HFFc6 (cell line): ENCODE results near the gene DLD. TPM values are rescaled to one million over a fixed set of nuclear protein-coding genes. Genes with fewer than 3 reads are reported as not detected.

Experiments used
- DNase-seq: peaks from one replicate; pipeline ENCODE4 v3.0.0-alpha.2; 2018
- H3K27ac Mint-ChIP-seq: 2 replicates; pipeline ENCODE4 v1.8.0; 2020; ENCODE audit warnings: mild to moderate bottlenecking, mixed read lengths
- H3K27me3 Mint-ChIP-seq: 2 replicates; pipeline ENCODE4 v1.8.0; 2021; ENCODE audit warnings: mild to moderate bottlenecking, moderate library complexity, mixed read lengths; ENCODE audit not compliant: insufficient read depth
- H3K36me3 Mint-ChIP-seq: 2 replicates; pipeline ENCODE4 v1.8.0; 2021; ENCODE audit warnings: low read depth, mixed read lengths
- H3K4me1 Mint-ChIP-seq: 2 replicates; pipeline ENCODE4 v1.8.0; 2020; ENCODE audit warnings: low read depth, mixed read lengths
- H3K4me3 Mint-ChIP-seq: 2 replicates; pipeline ENCODE4 v1.8.0; 2020; ENCODE audit warnings: mild to moderate bottlenecking, moderate library complexity, mixed read lengths
- H3K9me3 Mint-ChIP-seq: 2 replicates; pipeline ENCODE4 v1.8.0; 2020; ENCODE audit warnings: mild to moderate bottlenecking, mixed read lengths
- CTCF ChIP-seq: fragments of 200-600 bp; sonication (generic); IDR thresholded peaks from 2 replicates; pipeline ENCODE4 v1.5.0; 2021; ENCODE audit warnings: antibody characterized with exemption, mild to moderate bottlenecking
- total RNA-seq, 6 experiments: library from RNA; stranded (reverse); fragmentation: NEBNext Ultra II Directional; extraction: Animal tissue kit (Norgen Biotek cat#: 25700); gene quantifications; 2 replicates in 1 of 6; 3 replicates in 5 of 6; pipeline ENCODE4 v1.2.3, GENCODE V29; 2021

Gene DLD
- total RNA-seq, 6 experiments from 2014 or later: 76.8 to 87.4 (median 82.5) TPM

GRCh38 chr7:107957436-107957835 lies 66.5 kb downstream of the DLD start:
- DNase-seq: no peak
- no peak overlapping the region for H3K4me3 Mint-ChIP-seq
- H3K27me3 Mint-ChIP-seq: no peaks in the 10 kb centered on the region; the same call in 1 of the 2 replicates
- H3K27ac Mint-ChIP-seq: no peak overlapping the region
- no peaks in the 10 kb centered on the region for H3K9me3 Mint-ChIP-seq
- H3K36me3 Mint-ChIP-seq: peaks cover 70% of the 10 kb centered on the region
- H3K4me1 Mint-ChIP-seq: peaks cover 46% of the 10 kb centered on the region
- TF ChIP-seq CTCF: no peak

DNA sequence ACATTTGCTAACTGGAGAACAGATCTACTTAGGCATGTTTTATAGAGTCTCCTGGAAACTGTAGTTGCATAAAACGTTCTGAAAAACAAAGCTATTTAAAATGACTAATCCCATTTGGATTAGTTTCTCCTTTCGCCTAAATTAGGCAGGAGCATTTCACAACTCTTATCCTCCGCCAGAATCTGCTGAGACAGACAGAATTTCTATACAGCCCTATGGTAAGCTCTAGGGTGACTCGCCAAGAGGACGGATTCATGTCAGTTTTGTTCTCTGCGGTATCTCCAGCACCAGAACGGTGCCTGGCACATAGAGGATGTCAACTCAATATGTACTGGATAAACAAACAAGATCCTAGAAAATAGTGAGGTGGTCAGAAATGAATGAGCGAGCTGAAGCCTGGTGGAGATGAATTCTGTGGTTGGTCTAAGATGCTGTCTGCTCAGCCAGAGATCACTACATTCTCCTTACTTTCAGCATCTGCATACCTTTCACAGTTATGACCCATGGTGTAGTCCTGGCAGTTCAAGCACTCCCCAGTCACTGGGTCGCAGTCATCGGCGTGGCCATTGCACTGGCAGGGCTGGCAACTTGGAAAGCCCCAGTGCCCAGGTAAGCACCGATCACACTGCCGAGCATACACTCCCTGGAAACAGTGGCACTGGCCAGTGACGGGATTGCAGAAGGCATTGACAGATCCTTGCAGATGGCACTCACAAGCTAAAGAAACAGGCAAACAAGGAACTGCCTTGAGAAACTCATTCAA lies 68.0 kb downstream of the DLD start:
- Mint-ChIP-seq H3K4me3 (no peak overlapping the region), H3K27ac (peak overlapping the region; percentile 64), H3K4me1 (peaks cover 31% of the 10 kb centered on the region)

GRCh38 chr7:107959527-107959898 lies 68.5 kb downstream of the DLD start:
- no peak for DNase-seq
- no peak for TF ChIP-seq CTCF
- Mint-ChIP-seq H3K36me3 (peaks cover 64% of the 10 kb centered on the region), H3K27me3 (no peaks in the 10 kb centered on the region; the same call in 1 of the 2 replicates), H3K27ac (no peak overlapping the region), H3K9me3 (no peaks in the 10 kb centered on the region), H3K4me3 (no peak overlapping the region), H3K4me1 (peaks cover 29% of the 10 kb centered on the region)

More for the DNA sequence above, 68.0 kb downstream of the DLD start:
- H3K36me3 Mint-ChIP-seq: peaks cover 61% of the 10 kb centered on the region
- DNase-seq: peak; percentile 89
- H3K27me3 Mint-ChIP-seq: no peaks in the 10 kb centered on the region; the same call in 1 of the 2 replicates
- TF ChIP-seq CTCF: no peak
- H3K9me3 Mint-ChIP-seq: no peaks in the 10 kb centered on the region

DNA sequence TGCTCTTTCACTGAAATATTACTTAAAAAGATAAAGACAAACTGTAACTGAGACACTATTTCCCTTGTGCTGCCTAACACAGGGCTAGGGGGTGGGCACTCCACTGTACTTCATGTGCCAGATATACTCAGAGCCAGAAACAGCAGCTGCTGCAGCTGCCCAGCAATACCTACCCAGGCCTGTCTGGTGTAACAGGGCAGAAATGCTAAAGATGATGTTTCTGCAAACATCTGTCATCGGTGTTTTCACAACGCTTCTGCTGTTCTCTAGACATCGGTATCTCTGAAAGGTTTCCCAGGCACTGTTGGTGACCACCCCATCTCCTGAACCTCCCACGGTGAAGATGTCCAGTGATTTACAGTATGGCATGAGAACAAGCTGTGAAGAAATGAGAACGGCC lies 69.3 kb downstream of the DLD start:
- Mint-ChIP-seq H3K9me3 (no peaks in the 10 kb centered on the region), H3K27me3 (no peaks in the 10 kb centered on the region; the same call in 1 of the 2 replicates), H3K27ac (no peak overlapping the region), H3K36me3 (peaks cover 70% of the 10 kb centered on the region), H3K4me1 (peaks cover 29% of the 10 kb centered on the region), H3K4me3 (no peak overlapping the region)
- no peak for DNase-seq
- TF ChIP-seq CTCF: no peak

DNA sequence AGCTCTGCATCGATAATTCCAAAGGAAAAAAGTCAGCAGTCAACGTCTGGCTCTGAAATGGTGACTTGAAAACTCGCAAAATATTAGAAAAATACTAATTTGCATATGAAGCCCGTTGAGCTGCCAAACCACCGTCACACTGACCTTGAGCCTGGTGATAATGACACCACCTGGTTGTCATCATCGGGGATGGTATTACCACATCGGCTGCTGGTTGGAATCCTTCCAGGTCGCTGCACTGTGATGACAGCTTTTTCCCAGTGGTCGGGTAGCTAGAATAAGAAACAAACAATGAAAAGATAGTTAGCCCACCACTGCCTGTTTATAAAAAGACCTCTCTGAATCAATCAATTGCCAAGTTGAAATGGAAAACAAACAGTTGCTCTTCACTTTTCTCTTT lies 70.4 kb downstream of the DLD start:
- no peak overlapping the region for H3K27ac Mint-ChIP-seq

More for the DNA sequence above, 70.4 kb downstream of the DLD start:
- Mint-ChIP-seq H3K27me3 (no peaks in the 10 kb centered on the region; the same call in 1 of the 2 replicates), H3K4me1 (peaks cover 29% of the 10 kb centered on the region), H3K9me3 (no peaks in the 10 kb centered on the region), H3K36me3 (peaks cover 65% of the 10 kb centered on the region), H3K4me3 (no peak overlapping the region)
- no peak for DNase-seq
- no peak for TF ChIP-seq CTCF
